ENCODE measurements around the gene SORBS2. TPM values are rescaled to one million over a fixed set of nuclear protein-coding genes. Genes with fewer than 3 reads are reported as not detected.

The SORBS2 gene
- 4.5 and 4.7 TPM in 2 replicates for total RNA-seq

GRCh38 chr4:185811509-185812364 lies at the start of gene SORBS2:
Gene SORBS2 (minus strand): TSS chr4:185812194. CDS start chr4:185690571, 121,623 bp downstream.

Small RNAs within 50 kb of the gene (small RNA-seq; reads per million reads assigned to genes)
- not detected for gene RF00019

All from hair follicle dermal papilla cell (primary cell).